ENCODE results near the gene ARMC6.

The ARMC6 gene

DNA sequence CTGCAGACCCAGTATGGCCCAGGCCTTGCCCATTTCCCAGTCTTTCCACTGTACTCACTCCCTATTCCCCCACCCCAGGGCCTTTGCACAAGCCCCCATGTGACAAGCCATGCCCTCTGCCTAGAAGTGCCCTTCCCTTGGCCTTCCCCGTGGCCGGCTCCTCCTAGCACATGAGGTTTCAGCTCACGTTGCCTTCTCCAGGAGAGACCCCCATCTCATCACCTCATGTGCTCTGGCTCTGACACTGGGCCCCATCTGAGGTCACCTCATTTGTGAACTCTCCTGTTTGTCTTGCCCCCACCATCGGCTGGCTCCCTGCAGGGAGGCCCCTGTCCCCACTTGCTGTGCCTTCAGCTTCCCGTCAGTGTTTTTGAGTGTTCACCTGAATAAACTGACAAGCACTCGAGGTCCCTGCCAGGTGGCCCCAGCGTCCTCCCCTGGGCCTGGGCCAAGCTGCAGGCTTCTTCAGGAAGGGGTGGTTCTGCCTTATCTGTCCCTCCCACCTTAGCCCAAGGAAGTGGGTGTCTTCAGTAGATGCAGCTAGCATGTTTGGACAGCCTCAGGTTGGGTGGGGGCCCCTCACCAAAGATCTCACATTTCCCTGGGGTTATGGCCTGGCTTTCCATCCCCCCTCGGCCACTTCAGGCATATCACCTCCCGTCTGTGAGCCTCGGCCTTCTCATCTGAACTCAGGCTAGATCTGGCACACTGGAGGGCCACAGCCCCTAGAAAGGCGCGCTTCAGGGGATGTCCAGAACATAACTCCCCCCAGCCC is 26.6 kb downstream of the ARMC6 start:
- no peaks in the 10 kb centered on the region for H3K9me3 ChIP-seq (ENCODE audit: severe bottlenecking)
- no peak for TF ChIP-seq CTCF (IDR thresholded peaks at IDR 0.05; ENCODE audit: low read depth, low read length)
- no peaks in the 10 kb centered on the region for H3K27me3 ChIP-seq (ENCODE audit: insufficient read depth, low read depth, severe bottlenecking)
- H3K4me3 ChIP-seq (ENCODE audit: low read depth, low read length): no peak overlapping the region
- no peak overlapping the region for H3K27ac ChIP-seq
- no peak for DNase-seq
- H3K36me3 ChIP-seq: peaks cover 40% of the 10 kb centered on the region

DNA sequence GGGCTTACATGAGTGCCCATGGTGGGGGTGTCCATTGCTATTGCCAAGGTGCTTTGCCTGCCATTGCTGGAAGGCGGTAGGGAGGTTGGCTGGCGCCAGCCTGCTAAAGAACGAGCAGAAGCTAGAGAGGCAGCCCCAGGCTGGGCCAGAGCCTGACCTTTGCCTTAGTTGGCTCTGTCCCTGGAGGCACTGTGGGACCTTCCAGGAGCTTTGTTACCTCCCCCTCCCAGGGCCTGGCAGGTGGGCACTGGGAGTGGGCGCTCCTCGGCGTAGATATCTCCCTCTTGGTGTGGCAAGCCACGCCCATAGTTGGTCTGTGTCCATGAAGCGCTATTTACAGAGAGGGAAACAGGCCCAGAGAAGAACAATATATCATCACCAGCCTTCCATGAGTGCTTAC is 28.1 kb downstream of the ARMC6 start:
- Histone ChIP-seq H3K36me3 (peaks cover 30% of the 10 kb centered on the region), H3K4me3 (ENCODE audit: low read depth, low read length) (no peak overlapping the region), H3K9me3 (ENCODE audit: severe bottlenecking) (no peaks in the 10 kb centered on the region), H3K27ac (no peak overlapping the region), H3K27me3 (ENCODE audit: insufficient read depth, low read depth, severe bottlenecking) (no peaks in the 10 kb centered on the region)
- no peak for DNase-seq
- no peak for TF ChIP-seq CTCF (IDR thresholded peaks at IDR 0.05; ENCODE audit: low read depth, low read length)

GRCh38 chr19:19062454-19063182 is 29.2 kb downstream of the ARMC6 start:
- peaks cover 20% of the 10 kb centered on the region for H3K36me3 ChIP-seq
- H3K27me3 ChIP-seq (ENCODE audit: insufficient read depth, low read depth, severe bottlenecking): no peaks in the 10 kb centered on the region
- H3K4me3 ChIP-seq (ENCODE audit: low read depth, low read length): peak overlapping the region; percentile 35
- H3K27ac ChIP-seq: peak overlapping the region; percentile 61
- no peak for DNase-seq
- TF ChIP-seq CTCF (IDR thresholded peaks at IDR 0.05; ENCODE audit: low read depth, low read length): no peak
- H3K9me3 ChIP-seq (ENCODE audit: severe bottlenecking): no peaks in the 10 kb centered on the region

DNA sequence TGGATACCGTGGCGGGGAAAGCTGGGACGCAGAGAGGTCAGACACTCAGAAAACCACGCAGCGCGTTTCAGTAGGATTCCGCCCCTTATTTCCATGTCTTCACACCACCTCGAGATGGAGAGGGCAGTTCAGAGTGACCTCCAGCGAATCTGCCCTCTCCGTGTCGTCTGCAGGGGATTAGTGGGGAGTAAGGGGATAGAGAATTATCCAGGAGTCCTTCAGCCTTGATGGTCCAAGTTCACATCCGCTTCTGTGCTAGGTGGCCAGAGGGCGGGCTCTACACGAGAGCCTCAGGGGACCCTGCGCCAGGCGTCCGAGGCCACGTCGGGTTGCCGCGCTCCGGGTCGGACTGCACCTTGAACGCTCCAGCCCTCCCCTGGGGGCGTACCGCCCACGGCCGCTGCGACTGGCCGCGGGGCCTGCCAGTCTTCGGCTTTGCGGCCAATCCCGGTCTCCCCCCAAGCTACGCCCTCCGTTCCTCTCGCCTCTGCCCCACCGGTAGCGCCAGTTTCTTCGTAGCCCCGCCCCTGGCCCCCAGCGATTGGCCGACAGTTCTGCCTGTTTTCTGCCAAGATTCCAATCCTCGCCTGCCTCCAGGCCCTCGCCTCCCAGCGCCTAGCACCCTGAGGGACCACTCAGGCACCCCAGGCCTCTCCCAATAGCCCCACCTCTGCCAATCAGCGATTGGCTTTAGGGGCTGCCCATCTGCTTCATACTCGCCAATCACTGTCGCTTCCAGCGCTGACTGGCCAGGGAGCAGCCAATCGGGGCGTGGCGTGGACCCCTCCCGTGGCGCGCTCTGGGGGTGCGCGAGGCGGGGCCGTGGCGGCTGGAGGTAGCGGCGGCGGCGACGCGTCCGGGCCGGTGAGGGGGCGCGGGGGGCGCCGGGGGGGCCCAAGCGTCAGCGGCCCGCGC is 30.0 kb downstream of the ARMC6 start, which contains the start of gene SLC25A42:
SLC25A42 (plus strand) TSS at position 812 of the 915 bp plus-strand sequence. CDS start 32,131 bp downstream, outside the sequence.
- Histone ChIP-seq H3K27me3 (ENCODE audit: insufficient read depth, low read depth, severe bottlenecking) (no peaks in the 10 kb centered on the region), H3K27ac (peak within 1 kb of the TSS; percentile 61), H3K4me3 (ENCODE audit: low read depth, low read length) (peak within 1 kb of the TSS; percentile 71), H3K9me3 (ENCODE audit: severe bottlenecking) (no peaks in the 10 kb centered on the region), H3K36me3 (peaks cover 11% of the 10 kb centered on the region)
- no peak for TF ChIP-seq CTCF (IDR thresholded peaks at IDR 0.05; ENCODE audit: low read depth, low read length)
- peak; percentile 100 for DNase-seq

- peak; percentile 63 for TF ChIP-seq CTCF (IDR thresholded peaks at IDR 0.05; ENCODE audit: low read depth, low read length)
- Histone ChIP-seq H3K36me3 (peaks cover 7% of the 10 kb centered on the region), H3K27ac (peak overlapping the region; percentile 52), H3K9me3 (ENCODE audit: severe bottlenecking) (no peaks in the 10 kb centered on the region), H3K4me3 (ENCODE audit: low read depth, low read length) (peak overlapping the region; percentile 71), H3K27me3 (ENCODE audit: insufficient read depth, low read depth, severe bottlenecking) (no peaks in the 10 kb centered on the region)
- DNase-seq: no peak
Observed at GRCh38 chr19:19064098-19064722, 30.8 kb downstream of the ARMC6 start.
